HG03060 (cell line): ENCODE data around the gene LZIC.

Source experiments
- ATAC-seq: cut with Tn5 transposase; IDR thresholded peaks from one replicate; pipeline ENCODE4 v1.9.1; 2021; ENCODE audit warnings: low read depth, moderate number of reproducible peaks; ENCODE audit not compliant: unreplicated experiment

Gene LZIC

DNA sequence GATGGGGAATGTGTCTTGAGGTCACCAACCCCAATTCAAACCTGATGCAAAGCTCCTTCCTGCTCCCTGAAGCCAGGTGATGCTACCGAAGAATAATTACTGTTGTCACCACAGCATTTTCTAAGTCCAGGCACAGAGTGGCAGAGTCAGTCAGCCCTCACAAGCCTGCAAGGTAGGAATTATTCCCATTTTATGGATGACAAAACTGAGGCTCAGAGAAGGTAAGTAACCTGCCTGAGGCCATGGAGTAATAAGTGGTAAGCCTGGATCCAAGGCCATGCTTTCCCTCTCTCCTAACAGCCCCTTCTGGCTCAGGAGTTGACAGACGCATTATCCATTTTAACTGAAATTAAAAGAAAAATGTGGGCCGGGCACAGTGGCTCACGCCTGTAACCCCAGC, 56.1 kb downstream of the LZIC start:
- ATAC-seq = no peak

DNA sequence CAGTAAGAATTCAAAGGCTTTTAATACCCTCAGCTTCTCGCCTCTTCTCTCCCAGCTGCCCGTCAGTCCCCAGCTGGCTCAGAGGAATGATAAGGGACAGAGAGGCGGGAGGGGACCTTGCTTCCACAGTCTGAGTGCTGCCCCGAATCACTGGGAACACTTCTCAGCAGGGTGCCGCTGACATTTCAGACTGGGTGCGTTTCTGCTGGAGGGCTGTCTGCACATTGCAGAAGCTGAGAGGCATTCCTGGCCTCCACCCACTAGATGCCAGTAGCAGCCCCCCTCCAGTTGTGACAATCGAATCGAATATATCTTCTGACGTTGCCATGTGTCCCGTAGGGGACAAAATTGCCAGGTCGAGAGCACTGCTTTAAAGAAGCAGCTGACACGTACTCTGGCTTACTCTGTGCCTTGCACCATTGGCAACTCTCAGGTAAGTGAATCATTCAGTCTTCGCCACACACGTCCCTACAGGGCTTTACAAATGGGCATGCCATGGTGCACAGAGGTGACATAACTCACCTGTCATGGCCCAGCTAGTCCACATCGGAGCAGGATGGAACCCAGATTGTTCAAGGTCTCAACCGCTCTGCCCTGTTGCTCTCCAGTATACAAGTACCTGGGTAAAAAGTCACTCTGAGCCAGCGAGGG, 57.0 kb downstream of the LZIC start:
- ATAC-seq = no peak

DNA sequence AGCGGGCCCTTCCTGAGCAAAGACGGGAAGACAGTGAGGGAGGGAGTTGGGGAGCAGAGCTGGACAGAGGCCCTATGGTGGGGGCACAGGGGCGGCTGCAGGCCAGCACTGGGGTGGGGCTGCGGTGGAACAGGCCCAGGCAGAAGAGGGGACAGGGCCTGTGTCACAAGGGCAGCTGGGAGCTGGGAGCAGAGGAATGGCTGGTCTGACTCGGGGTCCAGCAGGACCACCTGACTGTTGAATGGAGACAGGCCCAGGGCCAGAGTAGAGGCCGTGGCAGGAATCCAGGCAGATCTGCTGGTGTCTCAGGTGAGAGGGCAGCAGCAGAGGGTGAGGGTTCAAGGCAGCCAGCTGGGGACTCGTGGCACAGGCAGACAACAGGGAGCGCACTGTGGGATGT, 58.4 kb downstream of the LZIC start:
- ATAC-seq = no peak

DNA sequence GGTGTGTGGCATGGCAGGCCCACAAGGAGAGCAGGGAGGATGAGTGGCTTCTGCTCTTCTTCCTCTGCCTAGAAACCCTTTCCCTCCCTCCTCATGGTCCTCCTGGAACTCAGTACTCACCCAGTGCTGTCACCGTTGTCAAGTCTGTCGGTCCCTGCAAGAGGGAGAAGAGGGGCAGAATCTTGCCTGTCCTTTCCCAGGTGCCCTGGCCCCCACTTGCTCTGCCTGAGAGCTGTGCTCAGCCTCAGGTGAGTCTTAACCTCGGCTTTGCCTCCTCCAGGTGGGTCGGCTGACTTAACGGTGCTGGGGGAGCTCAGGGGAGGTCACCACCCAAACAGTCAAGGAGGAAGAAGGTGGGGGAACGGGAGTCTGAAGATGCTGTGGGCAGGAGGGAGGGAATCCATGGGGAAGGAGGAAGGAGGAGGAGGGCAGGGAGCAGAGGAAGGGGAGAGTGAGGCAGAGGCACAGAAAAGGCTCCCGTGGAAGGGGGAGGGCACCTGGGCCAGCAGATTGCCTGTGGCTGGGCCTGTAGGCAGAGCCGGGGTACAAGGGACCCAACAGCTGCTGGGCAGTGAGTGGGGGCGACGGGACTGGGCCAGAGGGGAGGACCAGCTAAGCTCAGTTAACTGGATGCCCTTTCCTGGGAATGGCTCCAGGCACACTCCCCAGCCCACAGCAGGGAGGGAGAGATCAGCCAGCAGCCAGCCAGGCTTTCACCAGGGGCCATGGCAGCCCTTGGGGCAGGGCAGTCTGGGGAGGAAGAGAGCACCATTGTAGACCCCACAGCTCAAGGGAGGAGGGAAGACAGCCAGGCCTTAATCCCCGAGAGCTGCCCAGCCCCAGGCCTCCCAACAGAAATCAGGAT, 59.4 kb downstream of the LZIC start:
- ATAC-seq = no peak

DNA sequence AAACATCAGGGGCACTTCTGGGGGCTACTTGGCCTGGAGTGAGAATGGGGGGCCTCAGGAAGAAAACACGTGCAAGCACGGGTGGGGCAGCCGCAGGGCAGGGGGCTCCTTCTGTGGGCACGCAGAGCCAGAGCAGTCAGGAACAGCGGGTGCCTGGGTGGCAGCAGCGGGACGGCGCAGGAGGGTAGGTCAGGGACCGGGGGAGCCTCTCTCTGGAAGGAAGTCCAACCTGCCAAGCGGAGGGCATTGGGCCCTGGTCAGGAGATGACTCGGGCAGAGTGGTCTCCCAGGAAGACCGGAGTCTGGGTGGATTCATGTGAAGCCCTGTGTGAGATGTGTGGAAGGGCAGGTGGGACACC, 60.3 kb downstream of the LZIC start:
- ATAC-seq = no peak

DNA sequence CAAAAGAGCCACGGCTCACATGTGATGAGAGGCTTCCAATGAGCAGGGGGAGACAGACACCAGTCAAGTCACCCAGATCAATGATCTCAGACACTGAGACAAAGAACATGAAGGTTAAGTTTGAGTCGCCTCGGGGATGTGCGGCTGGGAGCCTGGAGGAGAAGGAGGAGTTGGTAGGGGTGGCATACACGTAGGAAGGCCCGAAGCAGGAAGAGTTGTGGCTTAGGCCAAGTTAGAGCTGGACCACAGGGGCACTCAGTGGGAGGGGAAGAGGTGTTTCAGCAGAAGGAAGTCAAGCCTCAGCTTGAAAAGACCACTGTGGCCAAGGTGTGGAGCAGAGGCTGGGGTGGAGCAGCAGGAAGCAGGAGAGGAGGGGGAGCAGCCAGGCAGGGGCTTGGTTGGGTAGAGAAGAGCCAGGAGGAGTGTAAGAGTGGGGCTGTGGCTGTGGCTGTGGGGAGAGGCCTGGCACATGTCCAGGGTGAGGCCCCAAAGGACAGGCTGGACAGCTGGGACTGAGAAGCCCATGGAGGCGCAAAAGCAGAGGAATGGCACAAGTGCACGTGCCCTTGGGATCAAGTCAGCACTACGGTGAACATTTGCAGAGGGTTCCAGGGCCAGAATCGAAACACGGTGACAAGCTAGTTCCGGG, 60.8 kb downstream of the LZIC start:
- ATAC-seq = no peak

DNA sequence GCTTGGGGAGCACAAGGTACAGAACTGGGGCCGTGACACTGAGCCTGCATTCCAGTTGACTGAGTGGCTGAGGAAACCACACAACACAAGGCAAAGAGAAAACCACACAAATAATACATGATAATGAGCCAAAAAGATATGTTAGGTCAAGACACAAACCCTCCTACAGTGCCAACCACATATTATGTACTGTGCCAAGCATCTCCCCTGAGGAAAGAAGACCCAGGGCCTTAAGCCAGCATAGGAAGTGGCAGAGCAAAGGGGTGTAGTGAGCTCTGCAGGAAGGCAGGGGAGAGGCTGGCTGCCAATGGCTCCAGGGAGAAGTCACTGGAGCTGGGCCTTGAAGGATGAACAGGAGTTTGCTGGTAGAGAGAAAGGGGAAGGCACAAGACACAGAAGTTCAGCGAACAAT, 61.3 kb downstream of the LZIC start:
- no peak for ATAC-seq
